Mesendoderm (in vitro differentiated cells): ENCODE data around the gene ALG3.

Experiments
- DNase-seq: peaks from one replicate; pipeline ENCODE4 v3.0.0; 2013
- H2AK5ac ChIP-seq: 2 replicates; pipeline ENCODE4 v1.6.1; 2013; ENCODE audit warnings: low read length, inconsistent platforms
- H2BK120ac ChIP-seq: 2 replicates; pipeline ENCODE4 v1.6.1; 2013; ENCODE audit warnings: low read depth, mild to moderate bottlenecking, low read length, moderate library complexity, mixed read lengths
- H2BK15ac ChIP-seq: replicated peaks from 2 replicates; pipeline ENCODE4 v1.6.1; 2013; ENCODE audit warnings: low read depth, mild to moderate bottlenecking, moderate library complexity
- H2BK5ac ChIP-seq: 2 replicates; pipeline ENCODE4 v1.6.1; 2013; ENCODE audit warnings: low read length, inconsistent platforms
- H3K18ac ChIP-seq: 2 replicates; pipeline ENCODE4 v1.6.1; 2013; ENCODE audit warnings: mild to moderate bottlenecking, low read length, mixed read lengths
- H3K23ac ChIP-seq: one replicate; pipeline ENCODE4 v1.6.1; 2013; ENCODE audit warnings: low read length
- H3K27ac ChIP-seq: 2 replicates; pipeline ENCODE4 v1.5.1; 2013; ENCODE audit warnings: low read depth, mild to moderate bottlenecking, inconsistent platforms, low read length, moderate library complexity
- H3K27me3 ChIP-seq: 2 replicates; pipeline ENCODE4 v1.6.1; 2013; ENCODE audit warnings: low read length, control low read depth, mild to moderate bottlenecking, inconsistent platforms; ENCODE audit not compliant: insufficient read depth, poor library complexity
- H3K36me3 ChIP-seq: 2 replicates; pipeline ENCODE4 v1.6.1; 2013; ENCODE audit warnings: low read length, inconsistent platforms; ENCODE audit not compliant: control insufficient read depth, insufficient read depth
- H3K4ac ChIP-seq: one replicate; pipeline ENCODE4 v1.6.1; 2013; ENCODE audit warnings: low read depth, mild to moderate bottlenecking, low read length, moderate library complexity
- H3K4me1 ChIP-seq: 2 replicates; pipeline ENCODE4 v1.6.1; 2013; ENCODE audit warnings: low read depth, low read length, inconsistent platforms; ENCODE audit not compliant: control insufficient read depth
- H3K4me2 ChIP-seq: 2 replicates; pipeline ENCODE4 v1.6.1; 2013; ENCODE audit warnings: low read length
- H3K4me3 ChIP-seq: 2 replicates; pipeline ENCODE4 v1.5.1; 2013; ENCODE audit warnings: mild to moderate bottlenecking, low read length
- H3K56ac ChIP-seq: one replicate; pipeline ENCODE4 v1.6.1; 2013; ENCODE audit warnings: low read length
- H3K79me1 ChIP-seq: 2 replicates; pipeline ENCODE4 v1.6.1; 2013; ENCODE audit warnings: low read length, inconsistent platforms
- H3K79me2 ChIP-seq: 2 replicates; pipeline ENCODE4 v1.6.1; 2013; ENCODE audit warnings: mild to moderate bottlenecking, low read length; ENCODE audit not compliant: control insufficient read depth, insufficient read depth
- H3K9ac ChIP-seq: 2 replicates; pipeline ENCODE4 v1.6.1; 2013; ENCODE audit warnings: low read length, inconsistent platforms
- H4K5ac ChIP-seq: one replicate; pipeline ENCODE4 v1.6.1; 2013; ENCODE audit warnings: low read length
- H4K8ac ChIP-seq: one replicate; pipeline ENCODE4 v1.6.1; 2013; ENCODE audit warnings: low read depth, mild to moderate bottlenecking, control low read depth, low read length, moderate library complexity
- WGBS: extraction: QIAGEN DNeasy Blood & Tissue Kit; methylation state at CpG from one replicate; pipeline ENCODE4 v1.1.7; 2013; ENCODE audit warnings: low lambda C conversion rate, missing lambda C conversion rate; ENCODE audit not compliant: insufficient coverage; ENCODE audit errors: extremely low coverage; 5-methylcytosine and 5-hydroxymethylcytosine counted together

The ALG3 gene

DNA sequence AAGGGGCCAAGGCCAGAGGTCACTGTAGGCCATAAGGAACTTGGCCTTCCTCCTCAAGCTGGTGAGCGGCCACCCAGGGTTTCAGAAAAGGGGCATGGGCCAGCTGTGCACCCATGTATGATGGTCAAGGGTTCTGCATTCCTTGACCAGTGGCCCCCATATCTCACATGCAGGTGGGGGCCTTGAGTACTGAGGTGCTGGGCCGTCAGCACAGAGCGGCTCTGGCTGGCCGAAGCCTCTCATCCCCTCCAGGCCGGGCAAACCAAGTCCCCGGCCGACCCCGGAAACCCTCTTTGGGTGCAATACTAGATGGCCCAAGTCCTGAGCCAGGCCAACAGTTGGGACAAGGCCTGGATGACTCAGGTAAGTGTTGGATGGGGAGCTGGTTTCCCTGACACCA, 9.5 kb downstream of the ALG3 start:
- no peaks in the 10 kb centered on the region for H3K4me1 ChIP-seq

GRCh38 chr3:184238246-184238818, 10.4 kb downstream of the ALG3 start:
- H2BK15ac ChIP-seq, result no peak overlapping the region
- H3K79me2 ChIP-seq, result no peaks in the 10 kb centered on the region
- no peak overlapping the region for H4K5ac ChIP-seq
- no peak overlapping the region for H2AK5ac ChIP-seq
- no peak for DNase-seq
- H3K4ac ChIP-seq, result no peak overlapping the region
- no peaks in the 10 kb centered on the region for H3K4me1 ChIP-seq
- H3K9ac ChIP-seq, result no peak overlapping the region
- H2BK120ac ChIP-seq, result no peak overlapping the region
- H3K4me2 ChIP-seq, result no peak overlapping the region
- H3K27me3 ChIP-seq, result no peaks in the 10 kb centered on the region
- WGBS, result no CpG with 5 or more reads among the region's 13 CpGs
- no peak overlapping the region for H3K18ac ChIP-seq
- H3K27ac ChIP-seq, result no peak overlapping the region
- no peak overlapping the region for H3K4me3 ChIP-seq
- no peaks in the 10 kb centered on the region for H3K79me1 ChIP-seq
- no peak overlapping the region for H3K56ac ChIP-seq
- no peaks in the 10 kb centered on the region for H3K36me3 ChIP-seq
- H3K23ac ChIP-seq, result no peak overlapping the region
- no peak overlapping the region for H2BK5ac ChIP-seq
- no peak overlapping the region for H4K8ac ChIP-seq

More for the DNA sequence above, 9.5 kb downstream of the ALG3 start:
- Histone ChIP-seq H2BK120ac (no peak overlapping the region), H3K79me1 (no peaks in the 10 kb centered on the region), H2BK15ac (no peak overlapping the region), H3K56ac (no peak overlapping the region), H3K27me3 (no peaks in the 10 kb centered on the region), H3K4me3 (no peak overlapping the region), H4K5ac (no peak overlapping the region), H3K79me2 (no peaks in the 10 kb centered on the region), H3K4me2 (no peak overlapping the region), H4K8ac (no peak overlapping the region), H2AK5ac (no peak overlapping the region), H3K23ac (no peak overlapping the region), H2BK5ac (no peak overlapping the region), H3K36me3 (no peaks in the 10 kb centered on the region), H3K9ac (no peak overlapping the region), H3K4ac (no peak overlapping the region), H3K27ac (no peak overlapping the region), H3K18ac (no peak overlapping the region)
- DNase-seq, result no peak
- no CpG with 5 or more reads among the region's 8 CpGs for WGBS

DNA sequence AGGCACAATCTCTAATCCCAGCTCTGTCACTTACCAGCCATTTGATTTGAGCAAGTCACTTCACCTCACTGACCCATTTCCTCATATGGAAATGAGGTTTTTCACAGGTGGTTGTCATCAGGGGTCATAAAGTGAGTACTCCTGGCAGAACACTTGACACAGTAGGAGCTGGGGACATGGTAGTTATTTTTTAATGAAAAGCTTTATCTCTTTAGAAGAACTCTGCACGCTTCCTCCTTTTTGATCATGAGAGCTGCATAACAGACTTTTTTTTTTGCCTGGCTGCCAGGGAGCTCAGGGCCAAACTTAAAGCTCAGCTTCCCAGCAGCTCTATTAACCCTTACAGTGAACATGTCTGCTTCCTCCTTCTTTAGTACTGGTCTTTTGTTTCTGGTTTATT, 11.0 kb downstream of the ALG3 start:
- Histone ChIP-seq H3K79me1 (no peaks in the 10 kb centered on the region), H2AK5ac (no peak overlapping the region), H3K4me3 (no peak overlapping the region), H3K27ac (no peak overlapping the region), H3K23ac (no peak overlapping the region), H3K4ac (no peak overlapping the region), H4K8ac (no peak overlapping the region), H4K5ac (no peak overlapping the region), H3K79me2 (no peaks in the 10 kb centered on the region), H3K27me3 (peaks cover 2% of the 10 kb centered on the region), H2BK120ac (no peak overlapping the region), H3K18ac (no peak overlapping the region), H3K36me3 (no peaks in the 10 kb centered on the region), H2BK5ac (no peak overlapping the region), H2BK15ac (no peak overlapping the region), H3K4me1 (no peaks in the 10 kb centered on the region), H3K4me2 (no peak overlapping the region), H3K9ac (no peak overlapping the region), H3K56ac (no peak overlapping the region)
- DNase-seq, result no peak
- WGBS, result no CpG with 5 or more reads among the region's 1 CpG

DNA sequence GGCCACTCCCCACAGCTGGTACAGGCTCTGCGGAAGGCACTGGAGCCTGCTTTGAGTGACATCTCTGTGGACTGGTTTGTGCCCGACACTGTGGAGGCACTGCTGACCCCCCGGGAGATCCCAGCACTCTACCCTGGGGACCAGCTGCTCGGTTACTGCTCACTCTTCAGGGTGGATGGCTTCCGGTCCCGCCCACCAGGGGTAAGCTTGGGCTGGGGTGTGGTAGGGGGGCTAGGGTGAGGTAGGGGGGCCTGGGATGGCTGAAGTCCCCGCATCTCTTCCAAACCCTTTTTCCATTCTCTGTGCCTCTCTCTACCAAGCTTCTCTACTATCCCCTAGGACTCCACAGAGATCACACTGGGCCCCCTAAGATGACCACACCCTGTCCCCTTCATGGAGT, 11.6 kb downstream of the ALG3 start:
- Histone ChIP-seq H4K8ac (no peak overlapping the region), H3K27me3 (peaks cover 6% of the 10 kb centered on the region), H2AK5ac (no peak overlapping the region), H3K56ac (no peak overlapping the region), H3K4me1 (no peaks in the 10 kb centered on the region), H3K9ac (no peak overlapping the region), H3K79me2 (no peaks in the 10 kb centered on the region), H3K36me3 (no peaks in the 10 kb centered on the region), H3K27ac (no peak overlapping the region), H2BK5ac (no peak overlapping the region), H3K23ac (no peak overlapping the region), H3K4ac (no peak overlapping the region), H2BK15ac (no peak overlapping the region), H2BK120ac (no peak overlapping the region), H3K4me2 (no peak overlapping the region), H3K79me1 (no peaks in the 10 kb centered on the region), H3K4me3 (no peak overlapping the region), H3K18ac (no peak overlapping the region), H4K5ac (no peak overlapping the region)
- no peak for DNase-seq
- no CpG with 5 or more reads among the region's 7 CpGs for WGBS

DNA sequence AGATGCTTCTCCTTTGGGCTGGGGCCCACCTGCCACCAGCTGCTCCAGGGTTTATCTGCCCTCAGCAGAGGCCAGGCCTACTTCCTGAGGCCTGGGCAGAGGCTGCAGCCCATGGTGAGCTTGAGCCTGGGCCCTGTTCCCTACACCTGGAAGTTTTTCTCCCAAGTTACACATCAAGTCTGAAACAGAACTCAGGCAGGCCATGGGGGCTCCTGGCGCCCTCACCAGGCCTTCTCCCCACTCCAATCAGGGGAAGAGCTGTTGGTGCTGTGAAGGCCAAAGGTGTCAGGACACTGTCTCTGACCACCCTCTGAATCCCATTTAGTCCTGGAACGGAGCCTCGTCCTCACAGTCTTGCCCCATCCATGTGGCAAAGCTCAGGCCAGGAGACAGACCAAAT, 12.1 kb downstream of the ALG3 start:
- Histone ChIP-seq H3K56ac (no peak overlapping the region), H3K9ac (no peak overlapping the region), H3K18ac (no peak overlapping the region), H3K36me3 (no peaks in the 10 kb centered on the region), H2BK120ac (no peak overlapping the region), H2BK15ac (no peak overlapping the region), H3K27me3 (peaks cover 12% of the 10 kb centered on the region), H3K4me1 (no peaks in the 10 kb centered on the region), H4K5ac (no peak overlapping the region), H3K27ac (no peak overlapping the region), H3K4me2 (no peak overlapping the region), H4K8ac (no peak overlapping the region), H2AK5ac (no peak overlapping the region), H3K23ac (no peak overlapping the region), H3K4me3 (no peak overlapping the region), H2BK5ac (no peak overlapping the region), H3K79me1 (no peaks in the 10 kb centered on the region), H3K79me2 (no peaks in the 10 kb centered on the region), H3K4ac (no peak overlapping the region)
- no CpG with 5 or more reads among the region's 3 CpGs for WGBS
- DNase-seq, result no peak

- Histone ChIP-seq H3K4me3 (no peak overlapping the region), H3K36me3 (no peaks in the 10 kb centered on the region), H3K27me3 (peaks cover 18% of the 10 kb centered on the region)
These were observed 12.7 kb downstream of the ALG3 start for GRCh38 chr3:184236033-184236410.

More at GRCh38 chr3:184236033-184236410, 12.7 kb downstream of the ALG3 start:
- Histone ChIP-seq H3K9ac (no peak overlapping the region), H2AK5ac (no peak overlapping the region), H3K79me2 (no peaks in the 10 kb centered on the region), H4K8ac (no peak overlapping the region), H3K4me2 (no peak overlapping the region), H2BK15ac (no peak overlapping the region), H3K79me1 (no peaks in the 10 kb centered on the region), H3K18ac (no peak overlapping the region), H2BK5ac (no peak overlapping the region), H3K4ac (no peak overlapping the region), H3K4me1 (no peaks in the 10 kb centered on the region), H3K23ac (no peak overlapping the region), H3K56ac (no peak overlapping the region), H4K5ac (no peak overlapping the region), H3K27ac (no peak overlapping the region), H2BK120ac (no peak overlapping the region)
- peak; percentile 55 for DNase-seq
- no CpG with 5 or more reads among the region's 14 CpGs for WGBS
